Skin of body (tissue), 2 donors: ENCODE results near the gene NUMB. TPM values are rescaled to one million over a fixed set of nuclear protein-coding genes. Genes with fewer than 3 reads are reported as not detected.

Experiments
- DNase-seq: peaks from one replicate; lab custom pipeline; 2025; lab: John Stamatoyannopoulos, UW
- total RNA-seq: library from RNA; depleted of rRNA; stranded (reverse); fragments of >200 nt; gene quantifications from one replicate; pipeline ENCODE4 v1.2.3, GENCODE V29; 2014

NUMB gene
- total RNA-seq, 1 donor from 2014 or later, result 43.4 TPM

DNA sequence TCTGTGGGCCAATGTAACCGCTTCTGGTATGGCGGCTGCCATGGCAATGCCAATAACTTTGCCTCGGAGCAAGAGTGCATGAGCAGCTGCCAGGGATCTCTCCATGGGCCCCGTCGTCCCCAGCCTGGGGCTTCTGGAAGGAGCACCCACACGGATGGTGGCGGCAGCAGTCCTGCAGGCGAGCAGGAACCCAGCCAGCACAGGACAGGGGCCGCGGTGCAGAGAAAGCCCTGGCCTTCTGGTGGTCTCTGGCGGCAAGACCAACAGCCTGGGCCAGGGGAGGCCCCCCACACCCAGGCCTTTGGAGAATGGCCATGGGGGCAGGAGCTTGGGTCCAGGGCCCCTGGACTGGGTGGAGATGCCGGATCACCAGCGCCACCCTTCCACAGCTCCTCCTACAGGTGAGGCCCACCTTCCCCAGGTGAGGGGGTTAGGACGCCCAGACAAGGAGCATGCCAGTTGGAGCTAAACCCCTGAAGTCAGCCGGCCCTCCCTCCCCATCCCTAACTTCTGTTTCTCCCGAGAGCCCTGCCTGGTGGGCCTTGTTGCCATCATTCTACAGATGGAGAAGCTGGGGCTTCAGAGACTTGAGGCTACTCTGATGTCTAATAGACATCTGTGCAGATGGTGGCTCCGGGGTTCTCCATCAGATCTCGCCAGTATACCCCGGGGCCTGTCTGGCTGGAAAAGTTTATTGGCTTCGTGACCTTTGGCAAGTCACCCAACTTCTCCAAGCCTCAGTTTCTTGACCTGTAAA is 195.7 kb downstream of the NUMB start:
- no peak for DNase-seq

DNA sequence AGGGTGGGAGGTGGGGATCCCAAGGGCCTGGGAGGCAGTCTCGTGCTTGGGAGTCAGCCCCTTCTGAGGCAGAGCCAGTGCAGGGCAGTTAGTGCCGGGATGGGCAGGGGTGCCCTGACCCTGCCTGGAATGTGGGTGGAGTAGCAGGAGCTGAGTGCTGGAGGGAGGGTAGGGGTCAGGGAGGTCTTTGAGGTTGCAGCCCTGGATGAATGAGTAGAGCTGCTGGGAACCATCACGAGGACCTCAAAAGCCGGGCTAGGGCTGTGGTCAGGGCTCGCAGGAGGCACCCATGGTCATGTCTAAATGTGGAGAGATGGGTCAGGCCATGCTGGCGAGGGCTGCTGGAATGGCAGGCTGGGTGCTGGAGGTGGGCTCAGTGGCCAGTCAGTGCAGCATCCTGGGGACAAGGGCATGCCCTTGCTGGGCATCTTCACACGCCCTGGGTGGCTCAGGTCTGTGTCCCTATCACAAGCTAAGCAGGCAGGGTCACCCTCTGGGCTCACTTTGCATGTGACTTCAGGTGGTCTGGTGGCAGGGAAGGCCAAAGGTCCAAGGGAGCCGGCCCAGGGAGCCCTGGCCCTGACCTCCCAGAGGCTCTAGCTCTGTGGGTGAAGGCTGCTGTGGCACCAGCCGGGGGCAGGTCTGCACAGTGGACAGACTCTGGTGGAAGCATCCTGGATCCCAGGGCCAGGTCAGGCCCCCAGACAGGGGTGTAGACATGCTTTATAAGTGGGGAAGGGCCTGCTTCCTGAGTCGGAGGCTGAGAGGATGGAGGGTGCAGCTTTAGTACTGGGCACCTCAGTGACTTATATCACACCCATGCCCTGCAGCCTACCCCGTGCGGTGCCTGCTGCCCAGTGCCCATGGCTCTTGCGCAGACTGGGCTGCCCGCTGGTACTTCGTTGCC is 196.6 kb downstream of the NUMB start:
- no peak for DNase-seq

DNA sequence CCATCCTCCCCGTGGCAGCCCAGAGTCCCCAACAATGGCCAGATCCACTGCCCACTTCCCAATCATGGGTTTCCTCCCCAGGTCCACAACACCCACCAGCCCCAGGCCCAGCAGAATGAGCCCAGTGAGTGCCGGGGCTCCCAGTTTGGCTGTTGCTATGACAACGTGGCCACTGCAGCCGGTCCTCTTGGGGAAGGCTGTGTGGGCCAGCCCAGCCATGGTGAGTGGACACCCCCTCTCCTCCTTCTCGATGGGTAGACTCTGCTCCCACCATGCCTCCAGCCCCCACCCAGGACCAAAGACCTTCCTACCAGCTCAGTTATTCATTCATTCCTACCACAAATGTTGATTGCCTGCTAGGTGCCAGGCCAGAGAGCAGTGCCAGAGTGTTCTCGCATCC is 197.3 kb downstream of the NUMB start:
- no peak for DNase-seq

DNA sequence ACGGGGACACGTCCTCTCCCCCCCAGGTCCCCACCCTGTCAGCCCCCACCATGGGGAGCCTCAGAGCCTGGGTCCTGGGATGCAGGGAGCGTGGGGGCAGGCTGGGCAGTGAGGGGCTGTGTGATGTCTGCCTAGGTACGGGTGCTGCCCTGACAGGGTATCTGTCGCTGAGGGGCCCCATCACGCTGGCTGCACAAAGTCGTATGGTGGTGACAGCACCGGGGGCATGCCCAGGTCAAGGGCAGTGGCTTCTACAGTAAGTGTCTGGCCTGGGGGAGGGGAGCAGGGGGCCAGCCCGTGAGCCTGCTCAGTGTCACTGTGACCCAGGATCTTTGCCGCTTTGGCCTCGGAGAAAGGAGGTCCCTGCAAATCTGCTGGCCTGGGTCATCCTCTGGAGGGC is 197.8 kb downstream of the NUMB start:
- DNase-seq, result no peak

DNA sequence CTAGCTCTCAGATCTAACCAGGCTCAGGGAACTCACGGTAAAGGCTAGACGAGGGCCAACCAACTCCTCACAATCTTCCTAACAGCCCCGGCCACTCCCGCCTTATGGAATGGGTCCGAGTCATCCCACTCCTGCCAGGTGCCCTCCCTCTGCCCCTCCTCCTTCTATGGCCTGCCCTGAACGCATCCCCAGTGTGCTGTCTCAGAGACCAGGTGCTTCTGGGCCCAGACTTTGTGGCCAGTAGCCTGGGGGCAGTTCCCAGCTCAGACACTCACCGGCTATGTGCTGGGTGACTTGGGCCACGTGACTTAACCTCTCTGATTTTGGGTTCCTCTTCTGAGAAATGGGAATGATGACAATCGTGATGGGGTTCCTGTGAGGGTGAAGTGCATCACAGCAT is 198.5 kb downstream of the NUMB start:
- no peak for DNase-seq

DNA sequence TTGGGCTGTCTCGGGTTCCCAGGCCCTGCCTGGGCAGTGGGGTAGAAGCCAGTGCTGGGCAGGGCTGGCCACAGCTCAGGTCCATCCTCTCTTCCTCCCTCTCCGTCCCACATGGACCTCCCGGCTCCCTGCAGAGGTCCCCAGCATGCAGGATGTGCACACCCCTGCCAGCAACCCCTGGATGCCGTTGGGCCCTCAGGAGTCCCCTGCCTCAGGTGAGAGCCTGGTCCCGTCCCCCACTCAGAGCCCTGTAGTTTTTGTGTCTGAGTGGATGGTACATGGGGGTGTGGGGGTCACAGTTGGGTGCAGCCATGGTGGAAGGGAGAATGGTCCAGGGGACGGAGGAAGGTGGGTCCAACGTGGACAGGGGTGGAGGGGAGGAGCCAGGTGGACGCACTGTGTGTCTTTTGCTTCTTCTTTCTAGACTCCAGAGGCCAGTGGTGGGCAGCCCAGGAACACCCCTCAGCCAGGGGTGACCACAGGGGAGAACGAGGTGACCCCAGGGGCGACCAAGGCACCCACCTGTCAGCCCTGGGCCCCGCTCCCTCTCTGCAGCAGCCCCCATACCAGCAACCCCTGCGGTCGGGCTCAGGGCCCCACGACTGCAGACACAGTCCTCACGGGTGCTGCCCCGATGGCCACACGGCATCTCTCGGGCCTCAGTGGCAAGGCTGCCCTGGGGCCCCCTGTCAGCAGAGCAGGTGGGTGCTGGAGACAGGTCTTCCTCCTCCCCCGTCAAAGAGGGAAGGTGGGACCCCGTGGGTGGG is 199.3 kb downstream of the NUMB start:
- DNase-seq, result no peak

DNA sequence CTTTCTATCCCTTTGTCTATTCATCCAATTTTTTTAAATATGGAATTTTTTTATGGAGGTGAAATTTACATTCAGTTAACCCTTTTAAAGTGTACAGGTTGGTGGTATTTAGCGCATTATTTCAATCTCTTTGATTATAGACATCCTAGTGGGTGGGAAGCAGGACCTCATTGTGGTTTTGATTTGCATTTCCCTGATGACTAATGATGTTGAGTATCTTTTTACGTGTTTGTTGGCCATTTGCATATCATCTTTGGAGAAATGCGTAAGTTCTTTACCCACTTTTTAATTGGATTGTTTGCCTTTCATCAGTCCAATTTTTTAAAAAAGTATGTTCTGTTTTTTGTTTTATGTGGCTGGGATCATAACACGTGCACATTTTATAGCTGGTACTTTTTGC is 200.3 kb downstream of the NUMB start:
- DNase-seq, result no peak

DNA sequence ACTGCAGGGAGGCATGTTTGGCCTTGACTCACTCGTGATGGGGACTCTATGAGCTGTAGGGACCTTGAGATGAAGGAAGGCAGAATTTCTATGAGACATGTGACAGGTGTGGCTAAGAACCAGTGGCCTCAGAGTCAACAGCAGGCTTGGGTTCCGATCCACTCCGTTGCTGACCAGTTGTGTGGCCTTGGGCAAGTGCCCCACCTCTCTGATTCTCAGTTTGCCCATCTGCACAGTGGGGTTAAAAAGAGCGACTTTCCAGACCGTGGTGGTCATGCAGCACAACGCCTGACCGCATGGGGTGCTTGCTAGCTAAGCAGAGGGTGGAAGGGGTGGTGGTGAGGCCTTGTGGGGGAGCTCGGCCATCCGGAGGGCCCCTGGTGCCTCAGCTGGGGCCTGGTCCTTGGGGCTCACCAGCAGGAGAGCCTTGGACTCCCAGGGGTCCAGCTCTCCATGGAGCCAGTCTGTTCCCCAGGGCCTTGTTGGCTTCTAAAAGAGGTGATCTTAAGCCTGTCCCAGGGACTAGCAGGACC is 202.6 kb downstream of the NUMB start:
- no peak for DNase-seq

DNA sequence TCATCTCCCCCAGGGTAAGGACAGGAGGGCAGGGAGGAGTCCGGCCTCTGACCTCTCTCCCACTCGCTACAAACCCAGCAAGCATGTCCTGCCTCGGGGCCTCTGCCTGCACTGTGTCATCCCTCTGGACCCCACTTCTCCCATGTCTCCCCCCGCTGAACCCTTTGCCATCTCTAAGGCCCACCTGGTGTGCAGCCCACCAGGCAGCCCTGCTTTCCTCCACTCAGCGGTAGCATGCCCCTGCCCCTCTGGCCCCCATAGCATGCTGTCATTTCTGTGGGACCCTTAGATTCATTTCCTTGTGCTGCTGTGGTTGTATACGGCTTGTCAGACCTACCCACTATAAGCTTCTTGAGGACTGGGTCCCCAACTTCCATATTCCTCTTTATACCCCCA is 203.3 kb downstream of the NUMB start:
- no peak for DNase-seq

DNA sequence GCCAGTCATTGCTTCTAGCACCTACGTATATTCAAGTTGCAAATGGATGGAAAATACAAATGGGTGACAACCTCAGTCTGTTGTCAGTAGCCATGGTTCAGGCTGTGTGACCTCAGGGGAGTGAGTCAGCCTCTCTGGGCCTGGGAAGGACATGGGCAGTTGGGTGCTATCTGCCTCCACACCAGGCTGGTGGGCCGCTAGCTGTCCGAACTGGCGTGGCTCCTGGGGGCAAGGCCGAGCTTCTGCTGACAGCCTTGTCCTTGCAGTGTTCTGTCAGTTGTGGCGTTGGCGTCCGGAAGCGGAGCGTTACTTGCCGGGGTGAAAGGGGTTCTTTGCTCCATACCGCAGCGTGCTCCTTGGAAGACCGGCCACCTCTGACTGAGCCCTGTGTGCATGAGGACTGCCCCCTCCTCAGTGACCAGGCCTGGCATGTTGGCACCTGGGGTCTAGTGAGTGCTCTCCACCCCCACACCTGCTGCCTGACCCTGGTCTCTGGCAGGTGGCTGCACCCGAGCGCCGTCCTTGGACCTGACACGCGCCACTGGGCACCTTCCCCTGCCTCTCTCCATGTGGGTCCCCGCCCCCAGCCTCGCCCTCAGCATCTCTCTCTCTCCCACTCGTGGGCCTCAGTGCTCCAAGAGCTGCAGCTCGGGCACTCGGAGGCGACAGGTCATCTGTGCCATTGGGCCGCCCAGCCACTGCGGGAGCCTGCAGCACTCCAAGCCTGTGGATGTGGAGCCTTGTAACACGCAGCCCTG is 203.9 kb downstream of the NUMB start:
- no peak for DNase-seq

DNA sequence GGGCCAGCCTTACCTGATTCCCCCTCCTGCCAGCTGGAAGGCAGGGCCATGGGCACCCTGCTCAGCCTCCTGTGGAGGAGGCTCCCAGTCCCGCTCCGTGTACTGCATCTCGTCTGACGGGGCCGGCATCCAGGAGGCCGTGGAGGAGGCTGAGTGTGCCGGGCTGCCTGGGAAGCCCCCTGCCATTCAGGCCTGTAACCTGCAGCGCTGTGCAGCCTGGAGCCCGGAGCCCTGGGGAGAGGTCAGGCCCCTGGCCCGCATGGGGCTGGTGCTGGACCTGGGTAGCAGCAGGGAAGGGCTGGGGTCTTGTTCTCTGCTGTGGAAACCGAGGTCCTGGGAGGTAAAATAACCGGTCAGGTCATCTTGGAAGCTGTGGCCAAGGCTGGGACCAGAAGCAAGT is 204.6 kb downstream of the NUMB start:
- no peak for DNase-seq

DNA sequence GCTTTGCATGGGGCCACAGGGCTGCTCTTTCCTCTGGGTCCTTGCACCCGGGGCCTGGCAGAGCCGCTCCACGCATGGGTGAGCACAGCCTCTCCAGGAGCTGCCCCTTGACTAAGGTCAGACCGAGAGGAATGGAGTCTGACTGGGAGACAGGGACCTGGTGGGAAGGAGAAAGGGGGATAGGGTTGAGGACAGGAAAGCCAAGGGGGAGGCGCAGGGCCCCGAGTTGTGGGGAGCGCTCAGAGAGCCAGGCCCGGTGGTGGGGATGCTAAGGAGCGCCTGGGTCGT is 205.1 kb downstream of the NUMB start:
- no peak for DNase-seq

DNA sequence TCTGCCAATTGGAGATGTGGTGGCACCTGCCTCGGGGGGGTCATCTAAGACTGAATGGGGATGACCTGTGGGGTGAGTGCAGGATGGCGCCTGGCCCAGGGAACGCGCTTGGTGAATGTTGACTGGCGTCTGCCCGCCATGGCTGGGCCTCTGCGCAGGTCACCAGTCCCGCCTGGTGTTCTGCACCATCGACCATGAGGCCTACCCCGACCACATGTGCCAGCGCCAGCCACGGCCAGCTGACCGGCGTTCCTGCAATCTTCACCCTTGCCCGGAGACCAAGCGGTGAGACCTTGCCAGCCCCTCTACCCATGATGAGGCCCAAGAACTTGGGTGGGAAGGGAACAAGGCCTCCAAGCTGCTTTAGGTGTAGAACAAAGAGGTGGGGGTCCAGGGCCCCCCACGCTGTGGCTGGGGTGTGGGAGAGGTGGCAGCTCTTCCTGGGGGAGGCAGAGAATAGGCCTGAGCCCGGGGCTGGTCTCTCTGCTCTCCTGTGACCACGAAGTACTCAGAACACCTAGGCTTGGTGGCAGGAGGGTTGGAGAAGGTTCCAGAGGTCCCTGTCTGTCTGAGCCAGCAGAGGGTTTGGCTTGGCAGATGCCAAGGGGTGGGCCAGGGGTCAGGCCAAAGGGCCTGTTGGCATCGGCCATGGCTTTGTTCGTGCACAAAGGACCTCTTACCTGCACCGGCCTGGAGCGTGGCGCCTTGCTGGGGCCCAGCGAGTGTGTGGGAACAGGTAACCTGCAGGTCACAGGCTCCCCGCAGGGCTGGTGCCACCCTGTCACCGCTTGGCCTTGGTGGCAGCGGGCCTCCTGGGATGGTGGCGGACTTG is 205.6 kb downstream of the NUMB start:
- DNase-seq, result no peak

DNA sequence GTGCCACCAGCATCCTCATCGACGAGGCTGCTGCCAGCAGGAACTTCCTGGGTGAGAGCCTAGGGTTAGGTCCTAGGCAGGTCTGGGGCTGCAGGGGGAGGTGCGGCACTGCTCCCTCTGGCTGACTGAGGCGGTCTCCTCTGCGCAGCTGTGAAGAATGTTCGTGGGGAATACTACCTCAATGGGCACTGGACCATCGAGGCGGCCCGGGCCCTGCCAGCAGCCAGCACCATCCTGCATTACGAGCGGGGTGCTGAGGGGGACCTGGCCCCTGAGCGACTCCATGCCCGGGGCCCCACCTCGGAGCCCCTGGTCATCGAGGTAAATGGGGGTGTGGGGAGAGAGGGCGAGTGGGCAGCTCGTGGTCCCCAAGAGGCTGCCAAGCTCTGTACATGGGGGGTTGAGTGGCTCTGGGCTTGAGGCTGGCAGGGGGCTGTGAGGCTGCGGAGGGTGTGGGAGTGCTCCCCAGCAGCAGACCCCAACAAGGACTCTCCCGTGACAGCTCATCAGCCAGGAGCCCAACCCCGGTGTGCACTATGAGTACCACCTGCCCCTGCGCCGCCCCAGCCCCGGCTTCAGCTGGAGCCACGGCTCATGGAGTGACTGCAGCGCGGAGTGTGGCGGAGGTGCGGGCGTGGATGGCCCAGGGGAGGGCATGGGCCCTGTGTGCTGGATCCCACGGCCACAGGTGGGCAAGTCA is 206.7 kb downstream of the NUMB start:
- DNase-seq, result no peak

DNA sequence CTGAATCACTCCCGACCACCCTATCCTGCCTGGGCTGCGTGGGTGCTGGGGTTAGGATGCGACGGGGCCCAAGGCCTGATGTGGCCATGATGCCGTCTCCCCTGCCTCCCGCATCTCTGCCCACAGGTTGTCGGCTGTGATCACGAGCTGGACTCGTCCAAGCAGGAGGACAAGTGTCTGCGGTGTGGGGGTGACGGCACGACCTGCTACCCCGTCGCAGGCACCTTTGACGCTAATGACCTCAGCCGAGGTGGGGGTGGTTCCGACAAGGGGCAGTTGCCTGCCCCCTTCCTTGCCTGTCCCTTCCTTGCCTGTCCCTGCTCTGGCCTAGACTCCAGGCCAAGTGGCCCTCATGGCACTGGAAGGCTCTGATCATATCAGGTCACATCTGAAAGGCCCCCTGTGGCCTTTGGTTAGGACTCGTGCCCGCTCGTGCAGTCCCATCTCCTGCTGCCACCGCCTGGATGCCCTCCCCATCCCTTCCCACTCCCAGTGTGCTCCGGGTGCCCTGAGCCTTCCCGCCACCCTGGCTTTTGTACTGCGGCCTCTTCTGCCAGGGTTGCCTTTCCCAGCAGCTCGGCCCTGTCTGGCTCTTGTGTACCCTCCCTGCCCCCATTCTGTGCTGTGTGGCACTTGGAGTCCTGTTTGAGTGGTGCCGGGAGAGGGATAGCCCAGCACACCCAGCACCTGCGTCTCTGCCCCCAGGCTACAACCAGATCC is 207.4 kb downstream of the NUMB start:
- no peak for DNase-seq

DNA sequence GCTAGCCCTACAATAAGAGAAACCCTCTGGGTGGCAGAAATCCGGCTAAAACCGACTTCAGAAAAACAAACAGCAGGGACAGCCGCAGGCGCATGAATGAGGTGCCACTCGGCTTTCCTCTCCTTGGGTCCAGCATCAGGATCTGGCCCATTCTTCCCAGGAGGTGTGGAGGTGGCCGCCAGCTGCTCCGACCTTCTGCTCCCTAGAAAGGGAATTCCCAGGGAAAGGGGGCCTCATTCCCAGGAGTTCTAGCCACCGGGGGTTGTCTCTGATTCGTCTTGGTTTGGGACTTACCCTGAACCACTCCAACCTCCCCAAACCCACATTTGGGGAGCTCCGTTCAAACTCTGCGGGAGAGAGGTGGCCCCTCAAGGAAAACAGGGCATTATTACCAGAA is 208.0 kb downstream of the NUMB start:
- DNase-seq, result no peak

DNA sequence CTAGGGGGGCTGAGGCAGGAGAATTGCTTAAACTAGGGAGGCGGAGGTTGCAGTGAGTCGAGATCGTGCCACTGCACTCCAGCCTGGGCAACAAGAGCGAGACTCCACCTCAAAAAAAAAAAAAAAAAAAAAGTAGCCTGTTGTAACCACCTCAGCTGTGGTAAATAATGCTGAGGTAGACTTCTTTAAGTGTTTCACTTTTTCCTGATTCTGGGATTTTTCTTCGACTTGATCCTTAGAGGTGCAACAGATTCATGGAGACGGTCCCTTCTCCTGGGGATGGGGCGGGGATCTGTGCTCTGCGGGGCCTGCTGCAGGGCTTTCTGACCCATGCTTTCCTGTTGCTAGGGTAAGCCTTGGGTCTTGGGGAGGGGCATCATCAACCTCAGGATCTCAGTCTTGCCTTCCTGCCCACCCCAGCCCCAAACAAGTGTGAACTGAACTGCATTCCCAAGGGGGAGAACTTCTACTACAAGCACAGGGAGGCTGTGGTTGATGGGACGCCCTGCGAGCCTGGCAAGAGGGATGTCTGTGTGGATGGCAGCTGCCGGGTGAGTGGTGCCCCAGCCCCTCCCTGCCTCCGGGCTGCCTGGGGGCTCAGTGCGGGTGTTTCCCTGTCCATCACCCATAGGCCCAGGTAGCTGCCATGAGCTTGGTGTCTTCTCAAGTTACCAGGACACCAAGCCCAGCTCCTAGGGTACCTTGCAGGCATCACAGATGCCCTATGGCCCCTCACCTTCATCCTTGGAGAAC is 208.6 kb downstream of the NUMB start:
- DNase-seq, result no peak

DNA sequence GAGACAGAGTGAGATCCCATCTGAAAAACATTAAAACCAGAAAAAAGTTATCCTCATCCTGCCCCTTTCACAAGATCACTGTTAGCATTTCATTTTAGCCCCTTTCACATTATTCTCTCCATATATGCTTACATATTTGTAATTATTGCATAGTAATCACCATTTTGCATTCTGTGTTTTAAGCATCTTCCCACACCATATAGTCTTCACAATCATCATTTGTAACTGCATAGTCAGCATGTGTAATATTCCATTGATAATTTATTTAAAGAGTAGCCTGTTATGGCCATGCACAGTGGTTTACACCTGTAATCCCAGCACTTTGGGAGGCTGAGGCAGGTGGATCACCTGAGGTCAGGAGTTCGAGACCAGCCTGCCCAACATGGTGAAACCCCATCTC is 209.2 kb downstream of the NUMB start:
- DNase-seq, result no peak
